Measurements from ENCODE around the gene MYRIP.

DNA sequence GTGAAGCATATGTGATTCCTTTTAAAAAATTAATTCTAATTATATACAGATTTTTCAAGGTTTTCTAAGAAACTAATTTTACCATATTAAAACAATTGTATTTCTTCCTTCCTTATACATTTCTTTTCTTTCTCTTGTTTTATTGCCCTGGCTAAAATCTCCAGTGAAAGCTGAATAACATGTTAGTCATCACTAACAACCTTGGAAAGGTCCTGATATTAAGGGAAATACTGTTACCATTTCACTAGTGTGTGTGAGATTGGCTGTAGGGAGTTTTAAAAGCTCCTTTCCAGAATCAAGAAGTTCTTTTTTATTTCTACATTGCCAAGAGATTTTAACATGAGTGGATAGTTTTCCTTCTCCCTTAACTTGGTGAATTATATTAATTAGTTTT, 270.4 kb downstream of the MYRIP start:
- TF ChIP-seq POLR2AphosphoS5 (IDR thresholded peaks at IDR 0.05) (no peak), POLR2A (IDR thresholded peaks at IDR 0.05) (no peak)
- TF ChIP-seq, protein P1, sequence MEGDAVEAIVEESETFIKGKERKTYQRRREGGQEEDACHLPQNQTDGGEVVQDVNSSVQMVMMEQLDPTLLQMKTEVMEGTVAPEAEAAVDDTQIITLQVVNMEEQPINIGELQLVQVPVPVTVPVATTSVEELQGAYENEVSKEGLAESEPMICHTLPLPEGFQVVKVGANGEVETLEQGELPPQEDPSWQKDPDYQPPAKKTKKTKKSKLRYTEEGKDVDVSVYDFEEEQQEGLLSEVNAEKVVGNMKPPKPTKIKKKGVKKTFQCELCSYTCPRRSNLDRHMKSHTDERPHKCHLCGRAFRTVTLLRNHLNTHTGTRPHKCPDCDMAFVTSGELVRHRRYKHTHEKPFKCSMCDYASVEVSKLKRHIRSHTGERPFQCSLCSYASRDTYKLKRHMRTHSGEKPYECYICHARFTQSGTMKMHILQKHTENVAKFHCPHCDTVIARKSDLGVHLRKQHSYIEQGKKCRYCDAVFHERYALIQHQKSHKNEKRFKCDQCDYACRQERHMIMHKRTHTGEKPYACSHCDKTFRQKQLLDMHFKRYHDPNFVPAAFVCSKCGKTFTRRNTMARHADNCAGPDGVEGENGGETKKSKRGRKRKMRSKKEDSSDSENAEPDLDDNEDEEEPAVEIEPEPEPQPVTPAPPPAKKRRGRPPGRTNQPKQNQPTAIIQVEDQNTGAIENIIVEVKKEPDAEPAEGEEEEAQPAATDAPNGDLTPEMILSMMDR (IDR thresholded peaks at IDR 0.05) = no peak
